Endothelial cell of umbilical vein (primary cell): ENCODE measurements around the gene TCEANC. TPM values are rescaled to one million over a fixed set of nuclear protein-coding genes. Genes with fewer than 3 reads are reported as not detected.

Experiments used
- BruUV-seq: library from RNA; stranded (reverse); fragments of 400-500 nt; replicated peaks from 2 replicates; lab custom pipeline; 2021; lab: Mats Ljungman, UMichigan
- CTCF ChIA-PET: fragments of 300-600, 350-600 bp; sonication (Branson Sonifier 250); formaldehyde crosslinking; loops from one replicate; lab custom pipeline; 2021; ENCODE audit warnings: antibody characterized with exemption, inconsistent platforms; lab: Charles Lee
- POLR2A ChIA-PET: fragments of 300-600, 350-600 bp; sonication (Branson Sonifier 250); formaldehyde crosslinking; loops from one replicate; lab custom pipeline; 2021; ENCODE audit warnings: antibody characterized with exemption, inconsistent platforms; lab: Charles Lee
- DNase-seq: peaks from one replicate; pipeline ENCODE4 v3.0.0-alpha.2; 2011; ENCODE audit warnings: low read depth, low spot score
- FAIRE-seq: peaks from 2 replicates; lab custom pipeline; 2011; peaks lifted over from hg19 to GRCh38; lab: Jason Lieb, UNC
- H2AFZ ChIP-seq: 2 replicates; pipeline ENCODE4 v1.6.0; 2012; ENCODE audit warnings: low read depth, low read length, control low read depth, inconsistent platforms
- H3K27ac ChIP-seq: 2 replicates; pipeline ENCODE4 v1.5.1; 2011; ENCODE audit warnings: low read depth, mild to moderate bottlenecking, control low read depth, low read length, moderate library complexity; ENCODE audit not compliant: insufficient read depth
- H3K27me3 ChIP-seq, 2 experiments: 2 replicates each; pipeline versions ENCODE4 v1.6.0 to v1.6.1; 2011; ENCODE audit warnings: low read length in 2 of 2, mixed read lengths in 1 of 2; ENCODE audit not compliant: control insufficient read depth in 2 of 2, insufficient read depth in 2 of 2
- H3K36me3 ChIP-seq, 2 experiments: 2 replicates in 1 of 2; 3 replicates in 1 of 2; pipeline ENCODE4 v1.5.1; 2011; ENCODE audit warnings: low read length in 2 of 2, mild to moderate bottlenecking in 1 of 2, moderate library complexity in 1 of 2; ENCODE audit not compliant: control insufficient read depth in 2 of 2, insufficient read depth in 2 of 2; ENCODE audit errors: extremely low read depth in 1 of 2
- H3K4me1 ChIP-seq: 3 replicates; pipeline ENCODE4 v1.5.1; 2011; ENCODE audit warnings: mild to moderate bottlenecking, low read length; ENCODE audit not compliant: control insufficient read depth, insufficient read depth; ENCODE audit errors: extremely low read depth
- H3K4me2 ChIP-seq: 2 replicates; pipeline ENCODE4 v1.6.1; 2011; ENCODE audit warnings: low read length, control low read depth, mixed read lengths; ENCODE audit not compliant: insufficient read depth
- H3K4me3 ChIP-seq, 3 experiments: fragments of 200-600 bp in 1 of 3; sonication (generic), shearing (Covaris generic) in 1 of 3; replicated peaks in 1 of 3; 2 replicates each; pipeline ENCODE4 v1.5.1; 2011 to 2016; ENCODE audit warnings: control low read depth in 3 of 3, low read length in 3 of 3, mild to moderate bottlenecking in 2 of 3, inconsistent platforms in 1 of 3, low read depth in 1 of 3, moderate library complexity in 1 of 3; ENCODE audit not compliant: insufficient read depth in 1 of 3
- H3K79me2 ChIP-seq: 2 replicates; pipeline ENCODE4 v1.6.0; 2012; ENCODE audit warnings: low read length, inconsistent platforms; ENCODE audit not compliant: control insufficient read depth, insufficient read depth
- H3K9ac ChIP-seq: replicated peaks from 2 replicates; pipeline ENCODE3; 2011; ENCODE audit warnings: low read length, control low read depth; ENCODE audit not compliant: insufficient read depth; ENCODE audit errors: extremely low read depth
- H3K9me1 ChIP-seq: replicated peaks from 3 replicates; pipeline ENCODE4 v1.6.0; 2011; ENCODE audit warnings: mild to moderate bottlenecking, low read length; ENCODE audit not compliant: control insufficient read depth, insufficient read depth; ENCODE audit errors: extremely low read depth
- H3K9me3 ChIP-seq: replicated peaks from 2 replicates; pipeline ENCODE4 v1.5.1; 2012; ENCODE audit warnings: low read length, inconsistent platforms; ENCODE audit not compliant: control insufficient read depth, insufficient read depth
- H4K20me1 ChIP-seq: replicated peaks from 2 replicates; pipeline ENCODE3; 2011; ENCODE audit warnings: mild to moderate bottlenecking, low read length; ENCODE audit not compliant: control insufficient read depth, insufficient read depth; ENCODE audit errors: extremely low read depth
- EZH2 ChIP-seq: IDR thresholded peaks from 2 replicates; pipeline ENCODE4 v1.6.1; 2012; ENCODE audit warnings: borderline replicate concordance, low read depth, mild to moderate bottlenecking, moderate library complexity, low read length, inconsistent platforms; ENCODE audit not compliant: severe bottlenecking
- FOS ChIP-seq: IDR thresholded peaks from 2 replicates; pipeline ENCODE4 v1.6.1; 2011; ENCODE audit warnings: mild to moderate bottlenecking, low read length, moderate library complexity, borderline replicate concordance; ENCODE audit not compliant: insufficient read depth
- GATA2 ChIP-seq: IDR thresholded peaks from 2 replicates; pipeline ENCODE4 v1.7.0; 2011; ENCODE audit warnings: low read depth, mild to moderate bottlenecking, moderate library complexity, mixed read lengths, low read length; ENCODE audit not compliant: insufficient read length, insufficient read depth
- JUN ChIP-seq: IDR thresholded peaks from 2 replicates; pipeline ENCODE4 v1.6.1; 2011; ENCODE audit warnings: borderline replicate concordance, low read depth; ENCODE audit not compliant: insufficient read length, insufficient read depth
- MYC ChIP-seq: IDR thresholded peaks from one replicate; pipeline ENCODE4 v1.6.1; 2011; ENCODE audit warnings: mild to moderate bottlenecking, low read depth, low read length
- POLR2A ChIP-seq: IDR thresholded peaks from 2 replicates; pipeline ENCODE4 v1.6.1; 2012; ENCODE audit warnings: low read depth, mild to moderate bottlenecking, control low read depth, low read length
- POLR2AphosphoS5 ChIP-seq: IDR thresholded peaks from 2 replicates; pipeline ENCODE4 v1.6.1; 2012; ENCODE audit warnings: low read depth, mild to moderate bottlenecking, control low read depth, low read length, moderate library complexity; ENCODE audit not compliant: insufficient read depth
- dilution Hi-C: fragments of 300-500 bp; cut with MboI; formaldehyde crosslinking; loops from one replicate; pipeline ENCODE4 v1.15.0; 2019; ENCODE audit warnings: low sequenced_read_pairs; ENCODE audit not compliant: extremely low pct_ligation_motif_present
- intact Hi-C: fragments of 100-400 bp; cut with micrococcal nuclease; formaldehyde crosslinking; loops from one replicate; pipeline ENCODE4 v1.10.0; 2022
- polyA plus RNA-seq, 4 experiments: library from polyadenylated mRNA; depleted of rRNA in 3 of 4; stranded (reverse) in 3 of 4; unstranded in 1 of 4; fragments of >200 nt; gene quantifications; 2 replicates each; pipeline versions ENCODE4 v1.2.1 to v1.2.3, GENCODE V29; 2011 to 2012; ENCODE audit warnings: missing spikeins in 1 of 4
- total RNA-seq: library from RNA; stranded (reverse); gene quantifications from 2 replicates; pipeline ENCODE4 v1.2.3, GENCODE V29; 2021
- TF ChIP-seq, protein P1 (sequence below): IDR thresholded peaks from 2 replicates; pipeline ENCODE4 v1.6.1; 2011; ENCODE audit not compliant: insufficient read depth, insufficient read length
- TF ChIP-seq, protein P2 (sequence below), 2 donors: IDR thresholded peaks; 1 replicate in 1 of 2; 2 replicates in 1 of 2; pipeline ENCODE4 v1.5.1; 2011; ENCODE audit warnings: low read length in 2 of 2, mild to moderate bottlenecking in 2 of 2, moderate library complexity in 2 of 2, control low read depth in 1 of 2, inconsistent platforms in 1 of 2, low read depth in 1 of 2; ENCODE audit not compliant: insufficient read depth in 1 of 2; ENCODE audit errors: extremely low read depth in 1 of 2

TCEANC gene
- total and polyA plus RNA-seq, 2 donors (not counting 3 experiments of a cell fraction or from before 2014, with no cell fraction given) = 0.32 to 0.75 TPM

DNA sequence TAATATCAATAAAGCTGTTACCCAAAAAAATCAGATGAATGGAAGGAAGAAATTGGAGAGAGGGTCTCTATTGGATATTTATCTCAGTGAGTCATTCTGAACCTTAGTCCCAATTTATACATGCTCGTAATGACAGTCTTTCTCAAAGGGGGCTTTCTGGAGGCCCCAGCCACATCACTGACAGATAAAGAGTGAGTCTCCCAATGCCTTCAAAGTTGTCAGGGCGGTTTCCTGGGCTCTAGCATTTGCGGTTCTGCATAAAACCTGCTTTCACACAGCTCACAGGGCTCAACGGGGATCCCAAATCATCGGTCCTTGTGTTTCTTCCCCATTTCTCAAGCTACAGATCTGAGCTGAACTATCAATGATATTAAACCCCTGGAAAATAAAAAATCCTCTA, 17.3 kb downstream of the TCEANC start:
- Histone ChIP-seq H3K9me3 (no peaks in the 10 kb centered on the region), H3K79me2 (no peaks in the 10 kb centered on the region), H2AFZ (no peak overlapping the region), H3K9me1 (no peaks in the 10 kb centered on the region), H3K4me2 (no peak overlapping the region), H3K27ac (no peak overlapping the region), H3K4me1 (no peaks in the 10 kb centered on the region), H3K9ac (no peak overlapping the region), H3K27me3 (no peaks in the 10 kb centered on the region), H3K4me3 (no peak overlapping the region), H3K36me3 (no peaks in the 10 kb centered on the region), H4K20me1 (no peaks in the 10 kb centered on the region)
- intact Hi-C loops = no loop called here
- FAIRE-seq (no peak), DNase-seq (no peak)
- dilution Hi-C loops = no loop called here
- TF ChIP-seq POLR2A (no peak), GATA2 (no peak), JUN (no peak), EZH2 (no peak)
- TF ChIP-seq, protein P1, sequence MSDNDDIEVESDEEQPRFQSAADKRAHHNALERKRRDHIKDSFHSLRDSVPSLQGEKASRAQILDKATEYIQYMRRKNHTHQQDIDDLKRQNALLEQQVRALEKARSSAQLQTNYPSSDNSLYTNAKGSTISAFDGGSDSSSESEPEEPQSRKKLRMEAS = no peak
- ChIA-PET CTCF (interaction anchor here (1.4 kb wide), 1 partner anchor 18 kb away, joined by 3 read pairs; the partner anchor contains the start of gene RAB9A), POLR2A (no interaction called here)
- BruUV-seq = no TSS peak

GRCh38 chrX:13673016-13673415, 20.1 kb downstream of the TCEANC start:
- H3K27ac ChIP-seq = no peak overlapping the region
- H3K27me3 ChIP-seq = no peaks in the 10 kb centered on the region
- intact Hi-C loops (no loop called here), dilution Hi-C loops (no loop called here)
- FAIRE-seq (no peak), DNase-seq (no peak)
- H4K20me1 ChIP-seq = no peaks in the 10 kb centered on the region
- ChIA-PET CTCF (no interaction called here), POLR2A (no interaction called here)
- no peak overlapping the region for H3K9ac ChIP-seq
- H3K4me2 ChIP-seq = no peak overlapping the region
- no peak overlapping the region for H3K4me3 ChIP-seq
- no peaks in the 10 kb centered on the region for H3K4me1 ChIP-seq
- TF ChIP-seq GATA2 (no peak), POLR2AphosphoS5 (no peak), EZH2 (no peak), FOS (no peak), JUN (no peak), MYC (no peak), POLR2A (no peak)
- TF ChIP-seq, protein P1 = no peak
- TF ChIP-seq, protein P2, sequence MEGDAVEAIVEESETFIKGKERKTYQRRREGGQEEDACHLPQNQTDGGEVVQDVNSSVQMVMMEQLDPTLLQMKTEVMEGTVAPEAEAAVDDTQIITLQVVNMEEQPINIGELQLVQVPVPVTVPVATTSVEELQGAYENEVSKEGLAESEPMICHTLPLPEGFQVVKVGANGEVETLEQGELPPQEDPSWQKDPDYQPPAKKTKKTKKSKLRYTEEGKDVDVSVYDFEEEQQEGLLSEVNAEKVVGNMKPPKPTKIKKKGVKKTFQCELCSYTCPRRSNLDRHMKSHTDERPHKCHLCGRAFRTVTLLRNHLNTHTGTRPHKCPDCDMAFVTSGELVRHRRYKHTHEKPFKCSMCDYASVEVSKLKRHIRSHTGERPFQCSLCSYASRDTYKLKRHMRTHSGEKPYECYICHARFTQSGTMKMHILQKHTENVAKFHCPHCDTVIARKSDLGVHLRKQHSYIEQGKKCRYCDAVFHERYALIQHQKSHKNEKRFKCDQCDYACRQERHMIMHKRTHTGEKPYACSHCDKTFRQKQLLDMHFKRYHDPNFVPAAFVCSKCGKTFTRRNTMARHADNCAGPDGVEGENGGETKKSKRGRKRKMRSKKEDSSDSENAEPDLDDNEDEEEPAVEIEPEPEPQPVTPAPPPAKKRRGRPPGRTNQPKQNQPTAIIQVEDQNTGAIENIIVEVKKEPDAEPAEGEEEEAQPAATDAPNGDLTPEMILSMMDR (IDR thresholded peaks at IDR 0.05; ENCODE audit: extremely low read depth in 1 of 2, insufficient read depth in 1 of 2, low read depth in 1 of 2, low read length in 2 of 2) = no peak
- no peaks in the 10 kb centered on the region for H3K79me2 ChIP-seq
- no TSS peak for BruUV-seq
- no peak overlapping the region for H2AFZ ChIP-seq
- H3K9me3 ChIP-seq = no peaks in the 10 kb centered on the region
- H3K36me3 ChIP-seq = no peaks in the 10 kb centered on the region
- no peaks in the 10 kb centered on the region for H3K9me1 ChIP-seq
